DND-41 (cell line): ENCODE data around the gene KLHL1.

Source experiments
- ATAC-seq: fragments of 200-7000 bp; cut with Tn5 transposase; 3 replicates; pipeline ENCODE4 v1.9.1; 2021; ENCODE audit warnings: low read depth; ENCODE audit not compliant: insufficient read depth
- DNase-seq: peaks from one replicate; pipeline ENCODE4 v3.0.0-alpha.2; 2020
- H2AFZ ChIP-seq: 2 replicates; pipeline ENCODE4 v1.6.0; 2012; ENCODE audit warnings: low read depth, low read length
- H3K27ac ChIP-seq: 2 replicates; pipeline ENCODE4 v1.5.1; 2012; ENCODE audit warnings: low read length, inconsistent platforms
- H3K27me3 ChIP-seq: fragments of 200-600 bp; sonication (generic); 2 replicates; pipeline ENCODE4 v1.6.0; 2012; ENCODE audit warnings: low read length, mild to moderate bottlenecking, inconsistent platforms; ENCODE audit not compliant: insufficient read depth, poor library complexity
- H3K36me3 ChIP-seq: 2 replicates; pipeline ENCODE4 v1.5.1; 2012; ENCODE audit warnings: low read length, inconsistent platforms; ENCODE audit not compliant: insufficient read depth
- H3K4me1 ChIP-seq: 2 replicates; pipeline ENCODE4 v1.5.1; 2012; ENCODE audit warnings: mild to moderate bottlenecking, low read length; ENCODE audit not compliant: insufficient read depth
- H3K4me2 ChIP-seq: 2 replicates; pipeline ENCODE4 v1.6.0; 2012; ENCODE audit warnings: mild to moderate bottlenecking, moderate library complexity, low read length, inconsistent platforms; ENCODE audit not compliant: insufficient read depth
- H3K4me3 ChIP-seq, 2 experiments: fragments of 200-600 bp in 1 of 2; shearing (Covaris generic) in 1 of 2; 2 replicates each; pipeline ENCODE4 v1.5.1; 2012 to 2016; ENCODE audit warnings: inconsistent platforms in 2 of 2, low read length in 2 of 2, mild to moderate bottlenecking in 2 of 2, low read depth in 1 of 2, moderate library complexity in 1 of 2
- H3K79me2 ChIP-seq: 2 replicates; pipeline ENCODE4 v1.6.0; 2012; ENCODE audit warnings: low read length, inconsistent platforms; ENCODE audit not compliant: insufficient read depth
- H3K9ac ChIP-seq: 2 replicates; pipeline ENCODE4 v1.6.0; 2012; ENCODE audit warnings: low read depth, mild to moderate bottlenecking, inconsistent platforms, low read length, moderate library complexity
- H3K9me3 ChIP-seq: 2 replicates; pipeline ENCODE4 v1.5.1; 2012; ENCODE audit warnings: low read length, moderate library complexity, mild to moderate bottlenecking, inconsistent platforms; ENCODE audit not compliant: insufficient read depth, severe bottlenecking
- H4K20me1 ChIP-seq: 2 replicates; pipeline ENCODE4 v1.6.0; 2012; ENCODE audit warnings: low read length; ENCODE audit not compliant: insufficient read depth
- EZH2 ChIP-seq: IDR thresholded peaks from 3 replicates; pipeline ENCODE4 v1.6.1; 2012; ENCODE audit warnings: borderline replicate concordance, low read depth, mild to moderate bottlenecking, moderate library complexity, low read length, inconsistent platforms; ENCODE audit not compliant: severe bottlenecking
- TF ChIP-seq, protein P1 (sequence below): IDR thresholded peaks from 2 replicates; pipeline ENCODE4 v1.5.1; 2012; ENCODE audit warnings: borderline replicate concordance, low read length, moderate library complexity, mild to moderate bottlenecking; ENCODE audit not compliant: poor library complexity, severe bottlenecking; ENCODE audit errors: extremely low read depth

KLHL1 gene

DNA sequence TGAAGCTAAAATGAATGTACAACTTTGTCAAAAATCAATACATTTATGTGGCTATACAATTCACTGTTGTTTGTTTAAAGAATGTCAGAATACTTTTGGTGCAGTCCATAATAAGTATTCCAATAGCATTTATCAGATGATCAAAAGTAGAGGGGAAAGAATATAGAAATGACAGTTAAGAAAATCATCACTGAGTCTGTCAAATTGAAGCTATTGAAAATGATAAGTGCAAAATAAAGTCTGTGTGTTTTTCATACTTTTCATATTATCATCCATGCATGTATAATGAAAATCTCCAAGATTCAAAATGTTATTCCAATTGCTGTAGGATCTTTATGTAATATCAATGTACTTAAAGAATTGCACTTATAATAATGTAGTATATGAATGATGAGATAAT, 93.9 kb downstream of the KLHL1 start:
- no peaks in the 10 kb centered on the region for H4K20me1 ChIP-seq
- no peak for DNase-seq
- H3K27me3 ChIP-seq = no peaks in the 10 kb centered on the region
- H3K9ac ChIP-seq = no peak overlapping the region
- no peaks in the 10 kb centered on the region for H3K4me1 ChIP-seq
- TF ChIP-seq, protein P1, sequence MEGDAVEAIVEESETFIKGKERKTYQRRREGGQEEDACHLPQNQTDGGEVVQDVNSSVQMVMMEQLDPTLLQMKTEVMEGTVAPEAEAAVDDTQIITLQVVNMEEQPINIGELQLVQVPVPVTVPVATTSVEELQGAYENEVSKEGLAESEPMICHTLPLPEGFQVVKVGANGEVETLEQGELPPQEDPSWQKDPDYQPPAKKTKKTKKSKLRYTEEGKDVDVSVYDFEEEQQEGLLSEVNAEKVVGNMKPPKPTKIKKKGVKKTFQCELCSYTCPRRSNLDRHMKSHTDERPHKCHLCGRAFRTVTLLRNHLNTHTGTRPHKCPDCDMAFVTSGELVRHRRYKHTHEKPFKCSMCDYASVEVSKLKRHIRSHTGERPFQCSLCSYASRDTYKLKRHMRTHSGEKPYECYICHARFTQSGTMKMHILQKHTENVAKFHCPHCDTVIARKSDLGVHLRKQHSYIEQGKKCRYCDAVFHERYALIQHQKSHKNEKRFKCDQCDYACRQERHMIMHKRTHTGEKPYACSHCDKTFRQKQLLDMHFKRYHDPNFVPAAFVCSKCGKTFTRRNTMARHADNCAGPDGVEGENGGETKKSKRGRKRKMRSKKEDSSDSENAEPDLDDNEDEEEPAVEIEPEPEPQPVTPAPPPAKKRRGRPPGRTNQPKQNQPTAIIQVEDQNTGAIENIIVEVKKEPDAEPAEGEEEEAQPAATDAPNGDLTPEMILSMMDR = no peak
- TF ChIP-seq EZH2 = no peak
- no peaks in the 10 kb centered on the region for H3K36me3 ChIP-seq
- H3K4me3 ChIP-seq = no peak overlapping the region
- H2AFZ ChIP-seq = no peak overlapping the region
- no peaks in the 10 kb centered on the region for H3K79me2 ChIP-seq
- no peak for ATAC-seq
- H3K4me2 ChIP-seq = no peak overlapping the region
- no peak overlapping the region for H3K27ac ChIP-seq
- H3K9me3 ChIP-seq = peaks cover 7% of the 10 kb centered on the region

- Histone ChIP-seq H2AFZ (no peak overlapping the region), H3K27me3 (no peaks in the 10 kb centered on the region), H3K9me3 (no peaks in the 10 kb centered on the region), H3K4me3 (no peak overlapping the region), H3K27ac (no peak overlapping the region), H3K36me3 (no peaks in the 10 kb centered on the region), H3K9ac (no peak overlapping the region), H3K79me2 (no peaks in the 10 kb centered on the region), H3K4me1 (no peaks in the 10 kb centered on the region), H4K20me1 (no peaks in the 10 kb centered on the region), H3K4me2 (no peak overlapping the region)
- ATAC-seq (no peak), DNase-seq (no peak)
- no peak for TF ChIP-seq EZH2
- TF ChIP-seq, protein P1 = no peak
These were observed 108.4 kb downstream of the KLHL1 start for GRCh38 chr13:69999875-70000274.

DNA sequence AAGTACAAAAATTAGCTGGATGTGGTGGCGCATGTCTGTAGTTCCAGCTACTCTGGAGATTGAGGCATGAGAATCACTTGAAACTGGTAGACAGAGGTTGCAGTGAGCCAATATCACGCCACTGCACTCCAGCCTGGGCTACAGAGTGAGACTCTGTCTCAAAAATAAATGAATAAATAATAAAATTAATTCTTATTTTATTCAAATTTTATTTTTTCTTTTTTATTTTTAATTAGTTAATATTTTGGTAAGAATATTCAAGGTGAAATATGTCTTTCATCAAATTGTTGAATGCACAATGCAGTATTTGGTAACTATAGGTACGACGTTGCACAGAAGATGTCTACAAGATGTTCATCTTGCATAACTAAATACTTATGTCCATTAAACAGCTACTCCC, 111.2 kb downstream of the KLHL1 start:
- TF ChIP-seq, protein P1 = no peak
- TF ChIP-seq EZH2 = no peak
- Histone ChIP-seq H2AFZ (no peak overlapping the region), H3K9ac (no peak overlapping the region), H3K79me2 (no peaks in the 10 kb centered on the region), H3K27me3 (no peaks in the 10 kb centered on the region), H3K4me2 (no peak overlapping the region), H3K4me3 (no peak overlapping the region), H3K27ac (no peak overlapping the region), H3K4me1 (no peaks in the 10 kb centered on the region), H3K36me3 (no peaks in the 10 kb centered on the region), H3K9me3 (no peaks in the 10 kb centered on the region), H4K20me1 (no peaks in the 10 kb centered on the region)
- DNase-seq = no peak
- no peak for ATAC-seq

DNA sequence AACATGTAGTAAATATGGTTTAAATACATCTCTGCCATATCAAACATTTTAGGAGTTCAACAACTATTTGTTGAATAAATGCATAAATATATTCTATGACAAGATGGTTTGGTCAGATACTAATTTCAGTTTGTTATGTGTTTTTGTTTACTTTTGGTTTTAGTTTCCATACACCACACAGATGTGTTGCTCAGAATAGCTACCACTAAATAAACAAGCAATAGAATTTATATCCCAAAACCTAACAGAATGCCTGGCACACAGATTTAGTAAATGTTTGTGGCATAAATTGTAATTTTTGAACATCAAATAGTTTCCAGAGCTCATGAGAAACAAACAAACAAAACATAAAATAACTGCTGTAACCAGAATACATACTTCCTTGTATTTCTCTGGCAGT, 127.5 kb downstream of the KLHL1 start:
- no peaks in the 10 kb centered on the region for H3K27me3 ChIP-seq
- no peak overlapping the region for H3K4me3 ChIP-seq
- DNase-seq (no peak), ATAC-seq (no peak)
- no peak overlapping the region for H2AFZ ChIP-seq
- H3K4me2 ChIP-seq = no peak overlapping the region
- H4K20me1 ChIP-seq = no peaks in the 10 kb centered on the region
- H3K4me1 ChIP-seq = no peaks in the 10 kb centered on the region
- no peaks in the 10 kb centered on the region for H3K9me3 ChIP-seq
- TF ChIP-seq, protein P1 = no peak
- TF ChIP-seq EZH2 = no peak
- no peaks in the 10 kb centered on the region for H3K79me2 ChIP-seq
- no peak overlapping the region for H3K9ac ChIP-seq
- H3K36me3 ChIP-seq = no peaks in the 10 kb centered on the region
- H3K27ac ChIP-seq = no peak overlapping the region
